Fibroblast of pulmonary artery (primary cell): ENCODE results near the gene UVRAG.
"Not testable (repeated sequence)": the region's sequence is repeated elsewhere in the genome, so short reads cannot be mapped to it uniquely, and the experiment has no call there.

Experiments used
- DNase-seq: peaks from one replicate; pipeline ENCODE4 v3.0.0-alpha.2; 2010; ENCODE audit warnings: low read depth
- H3K4me3 ChIP-seq: replicated peaks from 2 replicates; pipeline ENCODE4 v1.5.1; 2011; ENCODE audit warnings: low read depth, mild to moderate bottlenecking, control low read depth, low read length, moderate library complexity
- CTCF ChIP-seq: IDR thresholded peaks from 2 replicates; pipeline ENCODE4 v1.5.1; 2011; ENCODE audit warnings: mild to moderate bottlenecking, control low read depth, low read length, inconsistent platforms; ENCODE audit errors: missing control alignments

Gene UVRAG

GRCh38 chr11:75867778-75868374 lies 52.9 kb downstream of the UVRAG start:
- TF ChIP-seq CTCF: peak; percentile 64
- DNase-seq: peak; percentile 74
- no peak overlapping the region for H3K4me3 ChIP-seq

DNA sequence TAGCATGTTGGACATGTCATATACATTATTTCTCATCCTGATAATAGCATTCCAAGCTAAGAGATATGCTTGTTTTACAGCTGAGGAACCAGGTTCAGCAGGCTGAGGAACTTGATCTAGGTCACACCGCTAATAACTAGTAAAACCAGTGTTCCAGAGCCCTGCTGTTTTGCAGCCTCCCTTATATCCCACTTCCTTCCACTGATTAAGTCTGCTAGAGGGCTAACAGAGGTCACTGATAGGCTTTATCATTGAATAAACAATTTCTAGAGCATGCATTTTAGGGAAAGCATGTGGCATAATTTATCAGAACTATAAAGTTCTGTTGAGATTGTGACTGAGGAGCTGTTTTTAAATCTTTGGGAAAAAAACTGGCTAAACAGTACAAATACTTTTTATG lies 54.0 kb downstream of the UVRAG start:
- no peak for DNase-seq
- no peak overlapping the region for H3K4me3 ChIP-seq
- no peak for TF ChIP-seq CTCF

GRCh38 chr11:75869661-75870455 lies 54.8 kb downstream of the UVRAG start:
- no peak for TF ChIP-seq CTCF
- no peak for DNase-seq
- H3K4me3 ChIP-seq: no peak overlapping the region

- TF ChIP-seq CTCF: no peak
- no peak overlapping the region for H3K4me3 ChIP-seq
- DNase-seq: no peak
These were observed 57.9 kb downstream of the UVRAG start for GRCh38 chr11:75872887-75873416.

DNA sequence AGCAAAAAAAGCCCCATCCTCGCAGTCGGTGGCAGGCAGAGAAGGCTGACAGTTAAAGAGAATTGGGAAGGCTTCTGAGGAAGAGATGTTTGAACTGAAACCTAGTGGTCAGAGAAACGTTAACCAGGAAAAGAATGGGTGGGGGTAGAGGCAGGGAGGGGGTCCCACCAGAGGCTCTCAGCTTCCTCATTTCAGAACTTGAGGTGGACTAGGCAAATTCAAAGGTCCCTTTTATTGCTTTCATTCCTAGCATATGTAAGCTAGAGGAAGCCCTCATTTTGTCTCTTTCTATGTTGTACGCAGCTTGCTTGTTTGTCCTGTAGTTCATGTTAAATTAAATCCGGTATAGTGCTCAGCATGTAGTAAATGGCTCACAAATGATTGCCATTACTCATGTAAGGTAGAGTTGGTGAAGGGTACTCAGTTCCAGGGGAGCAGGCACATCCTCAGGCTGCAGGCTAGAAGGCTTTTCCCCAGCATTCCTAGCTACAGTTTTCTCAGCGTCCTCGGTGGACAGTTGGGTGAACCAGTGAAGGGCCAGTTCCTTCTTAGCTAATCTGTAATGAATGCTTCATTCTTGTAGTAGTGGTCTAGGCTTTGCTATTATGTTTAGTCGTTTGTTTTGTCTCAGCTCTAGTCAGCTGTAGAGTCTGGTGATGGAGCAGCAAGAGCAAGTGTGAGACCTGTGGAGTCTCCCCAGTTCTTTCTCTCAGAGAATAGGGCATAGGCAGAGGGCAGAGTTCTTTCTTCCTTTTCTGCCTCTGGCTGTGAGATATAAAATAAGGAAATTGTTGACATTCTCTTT lies 58.6 kb downstream of the UVRAG start:
- no peak for TF ChIP-seq CTCF
- H3K4me3 ChIP-seq: no peak overlapping the region
- no peak for DNase-seq

GRCh38 chr11:75874684-75875341 lies 59.8 kb downstream of the UVRAG start:
- TF ChIP-seq CTCF: no peak
- H3K4me3 ChIP-seq: no peak overlapping the region
- no peak for DNase-seq

GRCh38 chr11:75877327-75877726 lies 62.3 kb downstream of the UVRAG start:
- not testable (repeated sequence) for H3K4me3 ChIP-seq, DNase-seq

DNA sequence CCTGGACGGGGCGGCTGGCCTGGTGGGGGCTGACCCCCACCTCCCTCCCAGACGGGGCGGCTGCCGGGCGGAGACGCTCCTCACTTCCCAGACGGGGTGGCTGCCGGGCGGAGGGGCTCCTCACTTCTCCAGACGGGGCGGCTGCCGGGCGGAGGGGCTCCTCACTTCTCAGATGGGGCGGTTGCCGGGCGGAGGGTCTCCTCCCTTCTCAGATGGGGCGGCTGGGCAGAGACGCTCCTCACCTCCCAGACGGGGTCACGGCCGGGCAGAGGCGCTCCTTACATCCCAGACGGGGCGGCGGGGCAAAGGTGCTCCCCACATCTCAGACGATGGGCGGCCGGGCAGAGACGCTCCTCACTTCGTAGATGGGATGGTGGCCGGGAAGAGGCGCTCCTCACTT lies 62.9 kb downstream of the UVRAG start:
- H3K4me3 ChIP-seq, DNase-seq: not testable (repeated sequence)
